ENCODE data around the gene PNMA6F. TPM values are rescaled to one million over a fixed set of nuclear protein-coding genes. Genes with fewer than 3 reads are reported as not detected.
A peak's percentile ranks its signal among the peaks of the same experiment; 100 is the strongest.

PNMA6F gene
- total RNA-seq, 1 experiment from 2014 or later, result 0.13 TPM

DNA sequence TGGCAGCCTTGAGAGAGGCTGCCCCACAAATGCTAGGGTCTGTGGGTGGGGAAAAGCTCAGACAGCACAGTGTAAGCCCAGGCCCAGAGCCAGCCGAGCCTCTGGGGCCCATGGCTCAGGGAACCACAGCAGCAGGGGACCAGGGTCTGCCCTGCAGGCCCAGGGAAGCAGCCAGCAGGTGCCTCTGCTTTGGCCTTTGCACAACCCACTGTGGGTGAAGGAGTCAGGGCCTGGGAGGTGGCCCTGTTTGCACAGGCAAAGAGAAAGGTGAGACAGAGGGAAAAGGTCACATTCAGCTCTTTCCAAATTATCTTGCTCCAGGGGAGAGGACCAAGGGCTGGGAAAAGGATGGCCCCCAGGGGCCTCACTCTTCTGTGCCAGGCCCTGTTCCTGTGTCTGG is 8.7 kb downstream of the PNMA6F start:
- Mint-ChIP-seq H3K9me3 (no peaks in the 10 kb centered on the region), H3K27ac (no peak overlapping the region), H3K4me1 (no peaks in the 10 kb centered on the region), H3K4me3 (no peak overlapping the region), H3K27me3 (ENCODE audit: low read depth) (no peaks in the 10 kb centered on the region), H3K36me3 (no peaks in the 10 kb centered on the region)
- POLR2A ChIA-PET, result no interaction called here
- CTCF ChIA-PET, result no interaction called here
- DNase-seq (ENCODE audit: low spot score) (no peak), ATAC-seq (no peak)
- TF ChIP-seq KAT7 (CRISPR knock-in tag; IDR thresholded peaks at IDR 0.05; ENCODE audit: borderline replicate concordance) (no peak), GRHL2 (CRISPR knock-in tag; IDR thresholded peaks at IDR 0.05; ENCODE audit: insufficient replicate concordance, severe bottlenecking) (no peak)
- TF ChIP-seq, protein P1, sequence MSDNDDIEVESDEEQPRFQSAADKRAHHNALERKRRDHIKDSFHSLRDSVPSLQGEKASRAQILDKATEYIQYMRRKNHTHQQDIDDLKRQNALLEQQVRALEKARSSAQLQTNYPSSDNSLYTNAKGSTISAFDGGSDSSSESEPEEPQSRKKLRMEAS (CRISPR knock-in tag; IDR thresholded peaks at IDR 0.05), result no peak

DNA sequence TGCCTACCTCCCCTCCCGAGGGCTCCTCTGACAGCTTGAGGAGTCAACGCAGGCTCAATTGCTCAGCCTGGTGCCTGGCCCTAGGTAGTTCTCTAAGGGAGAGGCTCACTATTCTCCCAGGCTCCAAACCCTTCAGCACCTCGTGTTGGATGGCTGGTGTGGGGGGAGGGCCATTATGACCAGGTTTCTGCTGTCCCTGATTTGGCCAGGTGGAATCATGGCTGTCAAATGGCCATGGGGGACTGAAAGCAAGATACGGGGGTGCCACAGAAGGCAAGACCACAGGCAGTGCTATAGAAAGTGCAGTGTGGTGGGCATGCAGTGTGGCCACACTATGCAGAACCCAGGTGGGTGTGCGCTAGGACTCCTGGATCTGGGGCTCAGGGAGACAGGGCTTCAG is 9.5 kb downstream of the PNMA6F start:
- no peaks in the 10 kb centered on the region for H3K27me3 Mint-ChIP-seq (ENCODE audit: low read depth)
- DNase-seq (ENCODE audit: low spot score), result no peak
- TF ChIP-seq, protein P2, sequence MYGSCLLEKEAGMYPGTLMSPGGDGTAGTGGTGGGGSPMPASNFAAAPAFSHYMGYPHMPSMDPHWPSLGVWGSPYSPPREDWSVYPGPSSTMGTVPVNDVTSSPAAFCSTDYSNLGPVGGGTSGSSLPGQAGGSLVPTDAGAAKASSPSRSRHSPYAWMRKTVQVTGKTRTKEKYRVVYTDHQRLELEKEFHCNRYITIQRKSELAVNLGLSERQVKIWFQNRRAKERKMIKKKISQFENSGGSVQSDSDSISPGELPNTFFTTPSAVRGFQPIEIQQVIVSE (CRISPR knock-in tag; IDR thresholded peaks at IDR 0.05; ENCODE audit: borderline replicate concordance), result no peak
- TF ChIP-seq NFATC4 (CRISPR knock-in tag; IDR thresholded peaks at IDR 0.05), result no peak
- TF ChIP-seq ZNF423 (CRISPR knock-in tag; IDR thresholded peaks at IDR 0.05), result no peak
- TF ChIP-seq SOX15 (CRISPR knock-in tag; IDR thresholded peaks at IDR 0.05), result no peak
- no peak for TF ChIP-seq PRRX2 (CRISPR knock-in tag; IDR thresholded peaks at IDR 0.05)
- TF ChIP-seq, protein P3, sequence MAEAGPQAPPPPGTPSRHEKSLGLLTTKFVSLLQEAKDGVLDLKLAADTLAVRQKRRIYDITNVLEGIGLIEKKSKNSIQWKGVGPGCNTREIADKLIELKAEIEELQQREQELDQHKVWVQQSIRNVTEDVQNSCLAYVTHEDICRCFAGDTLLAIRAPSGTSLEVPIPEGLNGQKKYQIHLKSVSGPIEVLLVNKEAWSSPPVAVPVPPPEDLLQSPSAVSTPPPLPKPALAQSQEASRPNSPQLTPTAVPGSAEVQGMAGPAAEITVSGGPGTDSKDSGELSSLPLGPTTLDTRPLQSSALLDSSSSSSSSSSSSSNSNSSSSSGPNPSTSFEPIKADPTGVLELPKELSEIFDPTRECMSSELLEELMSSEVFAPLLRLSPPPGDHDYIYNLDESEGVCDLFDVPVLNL (CRISPR knock-in tag; IDR thresholded peaks at IDR 0.05; ENCODE audit: borderline replicate concordance, low read depth), result no peak
- TF ChIP-seq ETV6 (CRISPR knock-in tag; IDR thresholded peaks at IDR 0.05), result no peak
- no peak for TF ChIP-seq TP53 (CRISPR knock-in tag; IDR thresholded peaks at IDR 0.05)
- no peak overlapping the region for H3K4me3 Mint-ChIP-seq
- H3K9me3 Mint-ChIP-seq, result no peaks in the 10 kb centered on the region
- no peaks in the 10 kb centered on the region for H3K4me1 Mint-ChIP-seq
- CTCF ChIA-PET, result no interaction called here
- no peak for ATAC-seq
- no peaks in the 10 kb centered on the region for H3K36me3 Mint-ChIP-seq
- POLR2A ChIA-PET, result no interaction called here
- H3K27ac Mint-ChIP-seq, result no peak overlapping the region

DNA sequence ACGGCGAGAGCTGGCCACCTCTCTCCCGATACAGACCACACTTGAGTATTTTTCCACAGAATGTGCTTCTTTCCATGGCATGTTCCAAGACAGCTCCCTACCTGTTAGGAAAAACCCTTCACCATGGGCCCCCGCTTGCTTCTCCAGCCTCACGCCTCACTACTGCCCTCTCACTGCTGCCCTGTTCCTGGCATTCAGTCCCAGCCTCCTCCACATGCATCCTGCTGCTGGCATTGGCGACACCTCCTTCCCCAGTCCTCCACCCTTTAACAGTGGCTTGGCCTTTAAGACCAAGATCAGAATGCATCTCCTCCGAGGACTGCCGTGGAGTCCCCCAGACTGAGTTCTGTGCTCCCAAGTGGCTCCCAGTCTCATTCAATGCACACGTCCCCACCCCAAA is 10.7 kb downstream of the PNMA6F start:
- Mint-ChIP-seq H3K27me3 (ENCODE audit: low read depth) (no peaks in the 10 kb centered on the region; the same call in 1 of the 2 replicates), H3K9me3 (no peaks in the 10 kb centered on the region), H3K27ac (no peak overlapping the region), H3K4me3 (no peak overlapping the region), H3K36me3 (no peaks in the 10 kb centered on the region), H3K4me1 (no peaks in the 10 kb centered on the region)
- ATAC-seq, result peak; percentile 77
- no peak for DNase-seq (ENCODE audit: low spot score)
- TF ChIP-seq, protein P4, sequence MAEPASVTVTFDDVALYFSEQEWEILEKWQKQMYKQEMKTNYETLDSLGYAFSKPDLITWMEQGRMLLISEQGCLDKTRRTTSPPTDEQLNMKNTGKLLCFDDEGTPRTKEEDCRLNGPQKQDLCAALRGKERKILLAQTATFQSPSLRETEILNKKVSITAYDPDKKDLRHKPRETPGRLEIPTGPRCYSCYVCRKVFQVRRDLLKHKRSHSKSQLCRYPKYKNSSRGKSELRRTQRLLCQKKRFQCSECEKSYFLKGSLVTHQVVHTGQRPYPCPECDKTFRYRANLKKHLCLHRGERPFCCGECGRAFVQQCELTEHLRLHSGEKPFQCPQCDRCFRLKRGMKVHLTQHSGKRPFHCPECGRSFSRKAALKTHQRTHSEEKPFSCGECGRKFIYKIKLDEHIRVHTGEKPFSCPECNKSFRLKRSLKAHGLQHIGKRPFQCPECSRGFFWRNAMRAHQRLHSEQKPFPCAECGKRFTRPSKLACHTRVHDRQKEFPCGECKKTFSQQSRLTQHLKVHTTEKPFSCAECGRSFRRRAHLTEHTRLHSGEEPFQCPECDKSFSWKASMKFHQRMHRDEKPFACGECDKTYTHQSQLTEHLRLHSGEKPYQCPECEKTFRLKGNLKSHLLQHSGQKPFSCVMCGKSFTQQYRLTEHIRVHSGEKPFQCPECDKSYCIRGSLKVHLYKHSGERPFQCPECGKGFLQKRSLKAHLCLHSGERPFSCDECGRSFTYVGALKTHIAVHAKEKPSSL (CRISPR knock-in tag; conservative IDR thresholded peaks at IDR 0.05), result no peak
- TF ChIP-seq GRHL2 (CRISPR knock-in tag; IDR thresholded peaks at IDR 0.05; ENCODE audit: insufficient replicate concordance, severe bottlenecking), result no peak
- TF ChIP-seq, protein P5, sequence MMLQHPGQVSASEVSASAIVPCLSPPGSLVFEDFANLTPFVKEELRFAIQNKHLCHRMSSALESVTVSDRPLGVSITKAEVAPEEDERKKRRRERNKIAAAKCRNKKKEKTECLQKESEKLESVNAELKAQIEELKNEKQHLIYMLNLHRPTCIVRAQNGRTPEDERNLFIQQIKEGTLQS (CRISPR knock-in tag; conservative IDR thresholded peaks at IDR 0.05), result no peak
- POLR2A ChIA-PET, result no interaction called here
- CTCF ChIA-PET, result interaction anchor here (0.6 to 1.7 kb wide), 2 partner anchors 9 to 278 kb away, joined by 3 to 4 read pairs; no protein-coding TSS in a partner anchor

DNA sequence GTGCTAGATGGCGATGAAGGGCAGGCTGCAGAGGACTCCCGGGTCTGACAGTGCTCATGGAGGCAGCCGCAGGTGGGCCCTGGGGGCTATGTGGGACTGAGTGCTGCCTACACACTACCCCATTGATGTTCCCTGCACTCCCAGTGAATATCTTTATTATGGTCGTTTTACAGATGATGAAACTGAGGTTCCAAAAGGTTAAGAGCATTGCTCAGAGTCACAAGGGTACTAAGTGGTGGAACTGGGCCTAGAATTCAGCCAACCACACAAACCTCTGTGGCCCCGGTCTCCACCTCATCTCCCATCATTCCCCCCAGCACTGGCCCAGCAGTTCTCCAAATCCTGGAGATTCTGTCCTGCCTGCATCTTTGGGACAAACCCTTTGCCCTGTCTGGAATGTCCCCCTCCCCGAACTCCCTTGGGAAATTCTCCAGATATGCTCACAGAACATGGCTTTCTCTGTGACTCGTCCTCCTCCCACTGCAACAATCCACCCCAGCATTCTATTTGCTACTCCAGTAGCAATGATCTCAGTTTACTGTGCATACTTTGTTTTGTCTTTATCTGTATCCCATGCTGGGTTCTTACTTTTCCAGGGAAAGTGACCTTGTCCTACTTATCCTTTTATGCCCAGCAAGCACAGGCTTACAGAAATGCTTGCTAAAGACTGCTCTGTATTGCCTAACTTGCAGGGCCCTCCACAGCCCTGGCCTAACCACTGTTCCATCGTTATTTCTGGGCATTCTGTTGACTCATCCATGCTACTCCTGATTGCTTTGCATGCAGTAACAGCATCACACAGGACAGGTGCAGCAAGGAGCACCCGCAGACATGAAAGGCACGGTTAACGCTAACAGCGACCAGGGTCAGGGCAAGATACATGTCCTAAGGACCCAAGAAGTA is 14.0 kb downstream of the PNMA6F start:
- POLR2A ChIA-PET, result no interaction called here
- H3K27ac Mint-ChIP-seq, result no peak overlapping the region
- no peak for DNase-seq (ENCODE audit: low spot score)
- no peaks in the 10 kb centered on the region for H3K9me3 Mint-ChIP-seq
- no peaks in the 10 kb centered on the region for H3K4me1 Mint-ChIP-seq
- H3K36me3 Mint-ChIP-seq, result no peaks in the 10 kb centered on the region
- CTCF ChIA-PET, result no interaction called here
- no peak overlapping the region for H3K4me3 Mint-ChIP-seq
- TF ChIP-seq, protein P6, sequence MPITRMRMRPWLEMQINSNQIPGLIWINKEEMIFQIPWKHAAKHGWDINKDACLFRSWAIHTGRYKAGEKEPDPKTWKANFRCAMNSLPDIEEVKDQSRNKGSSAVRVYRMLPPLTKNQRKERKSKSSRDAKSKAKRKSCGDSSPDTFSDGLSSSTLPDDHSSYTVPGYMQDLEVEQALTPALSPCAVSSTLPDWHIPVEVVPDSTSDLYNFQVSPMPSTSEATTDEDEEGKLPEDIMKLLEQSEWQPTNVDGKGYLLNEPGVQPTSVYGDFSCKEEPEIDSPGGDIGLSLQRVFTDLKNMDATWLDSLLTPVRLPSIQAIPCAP (CRISPR knock-in tag; IDR thresholded peaks at IDR 0.05), result no peak
- H3K27me3 Mint-ChIP-seq (ENCODE audit: low read depth), result no peaks in the 10 kb centered on the region; the same call in 1 of the 2 replicates
- ATAC-seq, result no peak
